Vagina (tissue), 2 donors: Measurements from ENCODE around the gene SSTR5. TPM values are rescaled to one million over a fixed set of nuclear protein-coding genes. Genes with fewer than 3 reads are reported as not detected.

Experiments used
- DNase-seq, 2 donors: peaks; one replicate each; pipeline ENCODE4 v3.0.0-alpha.2; 2017; ENCODE audit errors: extremely low spot score in 2 of 2
- H3K27ac ChIP-seq: fragments of 200-600 bp; sonication (generic); one replicate; pipeline ENCODE4 v1.5.1; 2019
- H3K27me3 ChIP-seq: fragments of 200-600 bp; sonication (generic); one replicate; pipeline ENCODE4 v1.5.1; 2019
- H3K36me3 ChIP-seq, 2 donors: fragments of 200-600 bp; sonication (generic); one replicate each; pipeline ENCODE4 v1.5.1; 2017 to 2019
- H3K4me1 ChIP-seq: fragments of 200-600 bp; sonication (generic); one replicate; pipeline ENCODE4 v1.5.1; 2019
- H3K4me3 ChIP-seq, 2 donors: fragments of 200-600 bp; sonication (generic); 1 replicate in 1 of 2; 2 replicates in 1 of 2; pipeline ENCODE4 v1.5.1; 2016 to 2019
- H3K9me3 ChIP-seq: fragments of 200-600 bp; sonication (generic); one replicate; pipeline ENCODE4 v1.5.1; 2019
- CTCF ChIP-seq, 3 experiments: fragments of 450-650 bp in 2 of 3; fragments of 200-600 bp in 1 of 3; sonication (generic) in 1 of 3; IDR thresholded peaks; one replicate each; pipeline ENCODE4 v1.5.1; 2017 to 2019; ENCODE audit warnings: antibody characterized with exemption in 3 of 3, mild to moderate bottlenecking in 2 of 3, moderate library complexity in 2 of 3
- POLR2A ChIP-seq, 2 donors: fragments of 450-650 bp; IDR thresholded peaks; one replicate each; pipeline ENCODE4 v1.6.1; 2017; ENCODE audit warnings: antibody characterized with exemption in 2 of 2, mild to moderate bottlenecking in 2 of 2, moderate library complexity in 2 of 2
- POLR2AphosphoS5 ChIP-seq, 2 donors: sonication (generic); formaldehyde crosslinking; IDR thresholded peaks; one replicate each; pipeline ENCODE4 v1.9.0; 2017; ENCODE audit warnings: antibody characterized with exemption in 2 of 2, mild to moderate bottlenecking in 2 of 2, low read depth in 1 of 2; ENCODE audit not compliant: insufficient read depth in 1 of 2
- intact Hi-C: fragments of 100-400 bp; cut with DNase I; formaldehyde crosslinking; loops from one replicate; pipeline ENCODE4 v1.15.1; 2023
- total RNA-seq: library from RNA; depleted of rRNA; stranded (reverse); fragments of >200 nt; gene quantifications from one replicate; pipeline ENCODE4 v1.2.3, GENCODE V29; 2016

SSTR5 gene
- total RNA-seq, 1 donor from 2014 or later = 0.98 TPM

DNA sequence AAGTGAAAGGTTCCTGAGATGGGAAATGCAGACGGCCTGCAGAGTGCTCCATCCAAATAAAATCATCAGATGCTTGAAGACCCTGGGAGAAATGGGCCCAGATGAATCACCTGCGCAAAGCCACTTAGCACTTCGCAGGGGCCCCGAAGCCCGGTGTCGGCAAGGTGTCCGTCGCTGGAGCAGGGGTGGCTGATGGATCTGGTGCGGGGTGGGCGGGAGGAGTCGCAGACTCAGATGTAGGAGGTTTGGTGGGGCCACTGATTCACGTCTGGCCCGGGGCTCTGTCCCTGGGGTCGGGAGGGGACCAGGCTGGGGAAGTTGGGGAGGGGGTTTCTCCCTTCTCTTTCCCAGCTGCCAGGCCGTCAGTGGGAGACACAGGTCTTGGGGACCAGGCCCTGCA is 21.6 kb upstream of the SSTR5 start:
- TF ChIP-seq CTCF (IDR thresholded peaks at IDR 0.05) (no peak), POLR2AphosphoS5 (IDR thresholded peaks at IDR 0.05; ENCODE audit: insufficient read depth in 1 of 2, low read depth in 1 of 2) (no peak), POLR2A (IDR thresholded peaks at IDR 0.05) (no peak)
- Histone ChIP-seq H3K27ac (no peak overlapping the region), H3K4me1 (peaks cover 6% of the 10 kb centered on the region), H3K9me3 (no peaks in the 10 kb centered on the region), H3K36me3 (no peaks in the 10 kb centered on the region), H3K27me3 (no peaks in the 10 kb centered on the region), H3K4me3 (no peak overlapping the region)
- intact Hi-C loops = loop anchor here (10.0 kb wide), 1 partner anchor 336 kb away; the partner anchor contains the start of gene METRN
- no peak for DNase-seq

DNA sequence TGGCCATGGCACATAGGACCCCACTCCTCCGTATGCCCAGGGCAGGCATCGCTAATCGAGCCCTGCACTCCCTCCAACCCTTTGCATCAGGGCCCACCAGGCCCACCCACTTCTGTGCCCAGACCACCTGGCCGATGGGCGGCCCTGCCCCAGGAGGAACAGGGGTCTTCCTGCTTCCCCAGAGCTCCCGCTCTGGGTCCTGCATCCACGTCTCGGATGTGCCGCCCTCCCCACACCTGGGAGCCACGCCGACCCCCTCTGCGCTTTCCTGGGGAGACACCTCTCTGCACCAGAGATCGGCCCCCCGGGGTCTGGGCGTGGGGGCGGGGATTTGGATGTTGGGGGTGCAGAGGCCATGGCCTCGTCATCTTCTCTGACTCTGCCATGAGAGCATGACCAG is 21.1 kb upstream of the SSTR5 start:
- H3K4me3 ChIP-seq = no peak overlapping the region
- no peak for DNase-seq
- intact Hi-C loops = loop anchor here (10.0 kb wide), 1 partner anchor 337 kb away; the partner anchor contains the start of gene METRN
- no peaks in the 10 kb centered on the region for H3K9me3 ChIP-seq
- TF ChIP-seq POLR2AphosphoS5 (IDR thresholded peaks at IDR 0.05; ENCODE audit: insufficient read depth in 1 of 2, low read depth in 1 of 2) = no peak
- TF ChIP-seq POLR2A (IDR thresholded peaks at IDR 0.05) = no peak
- TF ChIP-seq CTCF (IDR thresholded peaks at IDR 0.05) = no peak
- H3K36me3 ChIP-seq = no peaks in the 10 kb centered on the region
- no peaks in the 10 kb centered on the region for H3K27me3 ChIP-seq
- peaks cover 6% of the 10 kb centered on the region for H3K4me1 ChIP-seq
- no peak overlapping the region for H3K27ac ChIP-seq

DNA sequence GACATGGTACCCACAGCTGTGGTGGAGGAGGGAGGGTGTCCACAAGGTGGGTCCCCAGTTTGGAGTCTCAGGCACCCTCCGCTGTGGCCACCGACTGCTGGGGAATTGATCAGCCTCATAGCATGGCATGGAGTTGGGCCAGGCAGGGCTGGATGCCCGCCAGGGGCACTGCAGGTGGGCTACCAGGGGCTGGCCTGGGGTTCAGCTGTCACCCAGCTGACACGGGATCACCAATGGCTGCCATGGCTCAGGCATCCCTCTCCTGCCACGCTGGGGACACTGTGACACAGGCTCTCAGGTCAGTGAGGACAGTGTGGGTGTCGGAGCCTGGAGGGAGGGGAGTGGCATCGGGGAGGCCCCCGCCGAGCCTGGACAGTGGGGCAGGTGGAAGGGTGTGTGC is 19.8 kb upstream of the SSTR5 start:
- no peak for DNase-seq
- intact Hi-C loops = loop anchor here (10.0 kb wide), 1 partner anchor 338 kb away; the partner anchor contains the start of gene METRN
- H3K27ac ChIP-seq = no peak overlapping the region
- H3K36me3 ChIP-seq = no peaks in the 10 kb centered on the region
- no peaks in the 10 kb centered on the region for H3K9me3 ChIP-seq
- no peak for TF ChIP-seq POLR2A (IDR thresholded peaks at IDR 0.05)
- TF ChIP-seq CTCF (IDR thresholded peaks at IDR 0.05) = no peak
- TF ChIP-seq POLR2AphosphoS5 (IDR thresholded peaks at IDR 0.05; ENCODE audit: insufficient read depth in 1 of 2, low read depth in 1 of 2) = no peak
- no peak overlapping the region for H3K4me3 ChIP-seq
- H3K27me3 ChIP-seq = no peaks in the 10 kb centered on the region
- peaks cover 6% of the 10 kb centered on the region for H3K4me1 ChIP-seq

- H3K4me1 ChIP-seq = peaks cover 6% of the 10 kb centered on the region
- TF ChIP-seq CTCF (IDR thresholded peaks at IDR 0.05) (no peak), POLR2AphosphoS5 (IDR thresholded peaks at IDR 0.05; ENCODE audit: insufficient read depth in 1 of 2, low read depth in 1 of 2) (no peak), POLR2A (IDR thresholded peaks at IDR 0.05) (no peak)
- no peaks in the 10 kb centered on the region for H3K36me3 ChIP-seq
- no peaks in the 10 kb centered on the region for H3K27me3 ChIP-seq
- DNase-seq = no peak
- no peaks in the 10 kb centered on the region for H3K9me3 ChIP-seq
- H3K27ac ChIP-seq = no peak overlapping the region
- intact Hi-C loops = loop anchor here (10.0 kb wide), 1 partner anchor 338 kb away; the partner anchor contains the start of gene METRN
- H3K4me3 ChIP-seq = no peak overlapping the region
These were observed 19.4 kb upstream of the SSTR5 start for GRCh38 chr16:1053121-1053521.

- no peaks in the 10 kb centered on the region for H3K27me3 ChIP-seq
- no peaks in the 10 kb centered on the region for H3K36me3 ChIP-seq
- intact Hi-C loops = loop anchor here (10.0 kb wide), 1 partner anchor 339 kb away; the partner anchor contains the start of gene METRN
- H3K4me3 ChIP-seq = no peak overlapping the region
- TF ChIP-seq POLR2AphosphoS5 (IDR thresholded peaks at IDR 0.05; ENCODE audit: insufficient read depth in 1 of 2, low read depth in 1 of 2) = no peak
- no peak for TF ChIP-seq POLR2A (IDR thresholded peaks at IDR 0.05)
- no peak for TF ChIP-seq CTCF (IDR thresholded peaks at IDR 0.05)
- no peaks in the 10 kb centered on the region for H3K9me3 ChIP-seq
- no peak for DNase-seq
- H3K27ac ChIP-seq = no peak overlapping the region
- H3K4me1 ChIP-seq = peaks cover 6% of the 10 kb centered on the region
These were observed 18.7 kb upstream of the SSTR5 start for GRCh38 chr16:1053700-1054368.
